GM21825 (cell line): ENCODE results near the gene BCL2L12.

Experiments used
- ATAC-seq: cut with Tn5 transposase; IDR thresholded peaks from one replicate; pipeline ENCODE4 v1.9.1; 2021; ENCODE audit warnings: mild to moderate bottlenecking, moderate library complexity; ENCODE audit not compliant: unreplicated experiment

The BCL2L12 gene

GRCh38 chr19:49641688-49642491 lies 23.8 kb upstream of the BCL2L12 start, which contains the start of gene SCAF1:
Gene SCAF1 (plus strand): TSS chr19:49642209. CDS start chr19:49645027, 2,818 bp downstream.
- peak; percentile 60 for ATAC-seq

GRCh38 chr19:49642492-49643035 lies 23.2 kb upstream of the BCL2L12 start:
- no peak for ATAC-seq

- ATAC-seq = no peak
These were observed 22.3 kb upstream of the BCL2L12 start for GRCh38 chr19:49643466-49643865.

- no peak for ATAC-seq
These were observed 20.1 kb upstream of the BCL2L12 start for GRCh38 chr19:49645592-49645991.

GRCh38 chr19:49645995-49646394 lies 19.7 kb upstream of the BCL2L12 start:
- no peak for ATAC-seq

GRCh38 chr19:49646586-49646985 lies 19.1 kb upstream of the BCL2L12 start:
- no peak for ATAC-seq

- no peak for ATAC-seq
These were observed 14.5 kb upstream of the BCL2L12 start for GRCh38 chr19:49651029-49651819.

- ATAC-seq = no peak
These were observed 13.7 kb upstream of the BCL2L12 start for GRCh38 chr19:49651820-49652550.

- no peak for ATAC-seq
These were observed 12.9 kb upstream of the BCL2L12 start for GRCh38 chr19:49652551-49653465.

GRCh38 chr19:49653466-49653806 lies 12.3 kb upstream of the BCL2L12 start:
- ATAC-seq = no peak

- ATAC-seq = no peak
These were observed 11.2 kb upstream of the BCL2L12 start for GRCh38 chr19:49654581-49654980.

GRCh38 chr19:49655570-49656455 lies 9.9 kb upstream of the BCL2L12 start:
- no peak for ATAC-seq

GRCh38 chr19:49656456-49657109 lies 9.2 kb upstream of the BCL2L12 start:
- no peak for ATAC-seq

- no peak for ATAC-seq
These were observed 8.1 kb upstream of the BCL2L12 start for GRCh38 chr19:49657493-49658138.

- ATAC-seq = no peak
These were observed 7.6 kb upstream of the BCL2L12 start for GRCh38 chr19:49658139-49658517.

- no peak for ATAC-seq
These were observed 6.9 kb upstream of the BCL2L12 start for GRCh38 chr19:49658566-49659442.

GRCh38 chr19:49660338-49660961 lies 5.3 kb upstream of the BCL2L12 start:
- no peak for ATAC-seq
